ENCODE data around the gene DOCK2. TPM values are rescaled to one million over a fixed set of nuclear protein-coding genes. Genes with fewer than 3 reads are reported as not detected.
A peak's percentile ranks its signal among the peaks of the same experiment; 100 is the strongest.

Gene DOCK2
- total RNA-seq, 1 experiment from 2014 or later, result 0.26 TPM

DNA sequence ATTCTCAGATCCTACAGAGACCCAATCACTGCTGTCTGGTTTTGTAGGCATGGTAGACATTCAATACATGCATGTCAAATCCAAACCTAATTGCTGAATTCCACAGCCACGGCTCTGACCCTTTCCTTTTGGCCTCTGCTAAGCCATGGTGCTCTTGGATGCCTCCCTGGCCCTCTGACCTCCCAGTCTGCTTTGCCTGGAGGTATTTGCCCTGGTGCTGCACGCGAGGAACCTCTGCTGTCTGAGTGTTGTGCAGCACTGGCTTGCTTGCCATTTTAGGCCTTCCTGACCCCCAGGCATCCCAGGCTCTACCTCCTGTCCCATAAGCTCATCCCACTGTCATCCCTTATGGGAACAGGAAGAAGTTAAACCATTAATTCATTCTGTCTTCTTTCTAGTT is 60.9 kb downstream of the DOCK2 start:
- TF ChIP-seq EZH2phosphoT487 (IDR thresholded peaks at IDR 0.05; ENCODE audit: borderline replicate concordance, low read length) (no peak), EZH2 (IDR thresholded peaks at IDR 0.05; ENCODE audit: low read length, unreplicated experiment) (no peak)
- TF ChIP-seq, protein P1, sequence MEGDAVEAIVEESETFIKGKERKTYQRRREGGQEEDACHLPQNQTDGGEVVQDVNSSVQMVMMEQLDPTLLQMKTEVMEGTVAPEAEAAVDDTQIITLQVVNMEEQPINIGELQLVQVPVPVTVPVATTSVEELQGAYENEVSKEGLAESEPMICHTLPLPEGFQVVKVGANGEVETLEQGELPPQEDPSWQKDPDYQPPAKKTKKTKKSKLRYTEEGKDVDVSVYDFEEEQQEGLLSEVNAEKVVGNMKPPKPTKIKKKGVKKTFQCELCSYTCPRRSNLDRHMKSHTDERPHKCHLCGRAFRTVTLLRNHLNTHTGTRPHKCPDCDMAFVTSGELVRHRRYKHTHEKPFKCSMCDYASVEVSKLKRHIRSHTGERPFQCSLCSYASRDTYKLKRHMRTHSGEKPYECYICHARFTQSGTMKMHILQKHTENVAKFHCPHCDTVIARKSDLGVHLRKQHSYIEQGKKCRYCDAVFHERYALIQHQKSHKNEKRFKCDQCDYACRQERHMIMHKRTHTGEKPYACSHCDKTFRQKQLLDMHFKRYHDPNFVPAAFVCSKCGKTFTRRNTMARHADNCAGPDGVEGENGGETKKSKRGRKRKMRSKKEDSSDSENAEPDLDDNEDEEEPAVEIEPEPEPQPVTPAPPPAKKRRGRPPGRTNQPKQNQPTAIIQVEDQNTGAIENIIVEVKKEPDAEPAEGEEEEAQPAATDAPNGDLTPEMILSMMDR (conservative IDR thresholded peaks at IDR 0.05; ENCODE audit: low read depth, low read length), result no peak
- BruUV-seq (replicated peaks), result no TSS peak
- H3F3A ChIP-seq (ENCODE audit: low read length, unreplicated experiment), result peaks cover 10% of the 10 kb centered on the region
- no peak overlapping the region for H3K27ac ChIP-seq (ENCODE audit: low read length)
- H3K27me3 ChIP-seq (ENCODE audit: low read length), result no peaks in the 10 kb centered on the region
- peaks cover 28% of the 10 kb centered on the region for H3K4me1 ChIP-seq (ENCODE audit: insufficient read depth, low read length)
- ChIA-PET POLR2A (ENCODE audit: unreplicated experiment) (no interaction called here), CTCF (no interaction called here)
- no peak overlapping the region for H3K4me2 ChIP-seq (ENCODE audit: low read length)
- no peak overlapping the region for H2AFZ ChIP-seq (ENCODE audit: low read length)
- no peak overlapping the region for H3K9ac ChIP-seq (ENCODE audit: low read length)
- ATAC-seq (no peak), DNase-seq (no peak)
- no peaks in the 10 kb centered on the region for H3K9me3 ChIP-seq (ENCODE audit: low read length)
- no peaks in the 10 kb centered on the region for H3K9me2 ChIP-seq (replicated peaks; ENCODE audit: low read length)
- H3K4me3 ChIP-seq (ENCODE audit: low read length), result no peak overlapping the region
- H3K36me3 ChIP-seq (ENCODE audit: low read depth, low read length), result no peaks in the 10 kb centered on the region
- intact Hi-C loops (cut with micrococcal nuclease), result loop anchor here (2.0 to 5.0 kb wide), 3 partner anchors 29 to 711 kb away; no protein-coding TSS in a partner anchor
- H4K20me1 ChIP-seq (ENCODE audit: low read length), result no peaks in the 10 kb centered on the region
- H3K79me2 ChIP-seq (ENCODE audit: low read length), result no peaks in the 10 kb centered on the region

DNA sequence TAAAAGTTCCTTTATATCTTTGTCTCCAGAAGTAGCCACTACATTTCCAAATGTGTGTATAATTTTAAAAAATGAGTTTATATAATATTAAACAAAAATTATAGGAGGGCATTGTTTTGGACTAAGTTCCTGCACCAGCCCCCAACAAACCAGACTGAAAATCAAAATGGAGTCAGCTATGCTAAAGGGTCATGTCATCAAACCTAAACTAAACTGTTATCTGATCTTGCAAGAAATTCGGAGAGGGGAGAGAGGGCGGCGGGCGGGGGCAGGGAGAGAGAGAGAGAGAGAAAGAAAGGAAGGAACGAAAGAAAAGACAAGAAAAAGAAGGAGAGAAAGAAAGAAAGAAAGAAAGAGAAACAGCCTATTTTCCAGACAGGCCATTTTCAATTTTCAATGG is 63.5 kb downstream of the DOCK2 start:
- no peak overlapping the region for H3K27ac ChIP-seq (ENCODE audit: low read length)
- intact Hi-C loops (cut with micrococcal nuclease), result loop anchor here (1.0 to 5.0 kb wide), 4 partner anchors 87 to 753 kb away; partner anchors contain the start of gene INSYN2B
- peaks cover 19% of the 10 kb centered on the region for H3K4me1 ChIP-seq (ENCODE audit: insufficient read depth, low read length)
- no peaks in the 10 kb centered on the region for H3K79me2 ChIP-seq (ENCODE audit: low read length)
- H3K9ac ChIP-seq (ENCODE audit: low read length), result no peak overlapping the region
- no peaks in the 10 kb centered on the region for H3K9me2 ChIP-seq (replicated peaks; ENCODE audit: low read length)
- POLR2A ChIA-PET (ENCODE audit: unreplicated experiment), result no interaction called here
- H3K36me3 ChIP-seq (ENCODE audit: low read depth, low read length), result no peaks in the 10 kb centered on the region
- no peak overlapping the region for H3K4me2 ChIP-seq (ENCODE audit: low read length)
- no peaks in the 10 kb centered on the region for H4K20me1 ChIP-seq (ENCODE audit: low read length)
- H3K27me3 ChIP-seq (ENCODE audit: low read length), result no peaks in the 10 kb centered on the region
- peaks cover 10% of the 10 kb centered on the region for H3F3A ChIP-seq (ENCODE audit: low read length, unreplicated experiment)
- BruUV-seq (replicated peaks), result no TSS peak
- CTCF ChIA-PET, result no interaction called here
- TF ChIP-seq EZH2phosphoT487 (IDR thresholded peaks at IDR 0.05; ENCODE audit: borderline replicate concordance, low read length) (no peak), EZH2 (IDR thresholded peaks at IDR 0.05; ENCODE audit: low read length, unreplicated experiment) (no peak)
- TF ChIP-seq, protein P1 (conservative IDR thresholded peaks at IDR 0.05; ENCODE audit: low read depth, low read length), result no peak
- H2AFZ ChIP-seq (ENCODE audit: low read length), result no peak overlapping the region
- H3K4me3 ChIP-seq (ENCODE audit: low read length), result no peak overlapping the region
- H3K9me3 ChIP-seq (ENCODE audit: low read length), result no peaks in the 10 kb centered on the region
- DNase-seq, result no peak
- ATAC-seq, result no peak

DNA sequence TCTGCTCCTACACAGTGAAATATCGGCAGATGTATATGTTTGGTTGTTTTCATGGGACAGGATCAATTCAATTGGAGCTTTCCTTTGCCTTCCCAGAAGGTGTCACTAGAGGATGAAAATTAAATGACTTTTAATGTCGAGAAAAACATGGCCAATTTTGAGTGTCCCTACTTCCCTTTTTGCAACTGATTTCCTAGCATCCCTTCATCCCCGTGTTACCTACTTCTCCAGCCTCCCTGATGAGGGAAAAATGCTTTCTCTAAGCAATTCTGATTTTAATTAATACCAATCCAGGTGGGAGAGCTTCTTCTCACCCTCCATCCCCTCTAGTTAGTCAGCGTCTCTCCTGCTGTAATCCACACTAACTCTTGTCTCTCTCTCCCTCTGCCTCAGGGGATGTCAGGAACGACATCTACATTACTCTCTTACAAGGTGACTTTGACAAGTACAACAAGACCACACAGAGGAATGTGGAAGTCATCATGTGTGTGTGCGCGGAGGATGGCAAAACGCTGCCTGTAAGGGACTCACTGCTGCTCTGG is 64.9 kb downstream of the DOCK2 start:
- H3K9me2 ChIP-seq (replicated peaks; ENCODE audit: low read length), result no peaks in the 10 kb centered on the region
- H3K79me2 ChIP-seq (ENCODE audit: low read length), result no peaks in the 10 kb centered on the region
- H3K27ac ChIP-seq (ENCODE audit: low read length), result no peak overlapping the region
- peaks cover 1% of the 10 kb centered on the region for H3F3A ChIP-seq (ENCODE audit: low read length, unreplicated experiment)
- TF ChIP-seq, protein P1 (conservative IDR thresholded peaks at IDR 0.05; ENCODE audit: low read depth, low read length), result peak; percentile 73
- TF ChIP-seq EZH2 (IDR thresholded peaks at IDR 0.05; ENCODE audit: low read length, unreplicated experiment) (no peak), EZH2phosphoT487 (IDR thresholded peaks at IDR 0.05; ENCODE audit: borderline replicate concordance, low read length) (no peak)
- ChIA-PET CTCF (interaction anchor here (0.6 to 2.2 kb wide), 5 partner anchors 118 to 514 kb away, joined by 3 to 19 read pairs (median 5); partner anchors contain the start of genes INSYN2B and SPDL1), POLR2A (ENCODE audit: unreplicated experiment) (no interaction called here)
- H3K9me3 ChIP-seq (ENCODE audit: low read length), result no peaks in the 10 kb centered on the region
- H3K4me1 ChIP-seq (ENCODE audit: insufficient read depth, low read length), result peaks cover 19% of the 10 kb centered on the region
- no peak overlapping the region for H3K4me3 ChIP-seq (ENCODE audit: low read length)
- ATAC-seq (peak; percentile 40), DNase-seq (peak; percentile 65)
- H3K9ac ChIP-seq (ENCODE audit: low read length), result no peak overlapping the region
- no peaks in the 10 kb centered on the region for H3K36me3 ChIP-seq (ENCODE audit: low read depth, low read length)
- peak overlapping the region; percentile 6; the same call in 1 of the 2 replicates for H2AFZ ChIP-seq (ENCODE audit: low read length)
- intact Hi-C loops (cut with micrococcal nuclease), result loop anchor here (1.0 to 5.0 kb wide), 6 partner anchors 85 to 755 kb away; partner anchors contain the start of gene INSYN2B
- H3K4me2 ChIP-seq (ENCODE audit: low read length), result no peak overlapping the region
- H3K27me3 ChIP-seq (ENCODE audit: low read length), result no peaks in the 10 kb centered on the region
- no TSS peak for BruUV-seq (replicated peaks)
- no peaks in the 10 kb centered on the region for H4K20me1 ChIP-seq (ENCODE audit: low read length)

Measured in PC-3 (cell line).